Left forelimb (tissue), 1 donor: ENCODE measurements around the gene MYL10.

Experiments
- DNase-seq: peaks from one replicate; pipeline ENCODE4 v3.0.0-alpha.2; 2018; ENCODE audit warnings: low spot score

MYL10 gene

GRCh38 chr7:101565601-101566209 lies 63.4 kb downstream of the MYL10 start:
- DNase-seq = peak; percentile 46

GRCh38 chr7:101564778-101565211 lies 64.3 kb downstream of the MYL10 start:
- peak; percentile 49 for DNase-seq

- DNase-seq = peak; percentile 64
These were observed 64.9 kb downstream of the MYL10 start for GRCh38 chr7:101563943-101564777.
